HG03342 (cell line): ENCODE data around the gene EEF2.
A peak's percentile ranks its signal among the peaks of the same experiment; 100 is the strongest.
"Not testable (repeated sequence)": the region's sequence is repeated elsewhere in the genome, so short reads cannot be mapped to it uniquely, and the experiment has no call there.

Source experiments
- ATAC-seq: cut with Tn5 transposase; IDR thresholded peaks from one replicate; pipeline ENCODE4 v1.9.1; 2021; ENCODE audit warnings: mild to moderate bottlenecking, moderate library complexity; ENCODE audit not compliant: unreplicated experiment

EEF2 gene

DNA sequence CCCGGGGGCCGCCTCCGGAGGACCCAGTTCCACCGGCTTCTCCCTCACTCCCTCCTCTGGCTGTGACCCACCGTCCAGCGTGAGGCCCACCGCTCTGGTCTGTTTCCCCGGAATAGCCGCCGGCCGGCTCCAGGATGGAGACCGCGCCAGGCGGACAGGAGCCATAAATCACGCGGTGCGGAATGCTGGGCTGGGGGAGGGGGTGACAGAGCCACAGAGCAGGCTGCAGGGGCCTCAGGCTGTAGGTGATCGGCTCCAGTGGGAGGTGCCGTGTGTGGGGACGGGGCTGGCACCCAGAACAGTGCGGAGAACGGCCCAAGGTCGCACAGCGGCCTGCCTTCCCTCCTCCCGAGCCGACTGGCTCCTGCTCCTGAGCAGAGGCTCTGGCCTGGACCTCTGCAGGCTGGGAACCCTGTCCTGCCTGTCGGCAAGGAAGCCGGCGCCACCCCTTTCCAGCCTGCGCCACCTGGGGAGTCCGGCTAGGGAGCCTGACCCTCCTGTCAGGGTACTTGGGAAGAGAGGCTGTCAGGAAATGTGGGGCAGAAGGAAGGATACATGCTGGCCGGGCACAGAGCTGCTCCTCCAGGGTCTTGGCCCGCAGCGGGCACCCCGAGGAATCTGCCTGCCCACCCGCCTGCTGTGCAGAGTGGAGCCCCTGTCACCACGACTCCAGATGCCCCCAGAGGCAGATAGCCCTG is 30.6 kb upstream of the EEF2 start:
- ATAC-seq, result no peak

DNA sequence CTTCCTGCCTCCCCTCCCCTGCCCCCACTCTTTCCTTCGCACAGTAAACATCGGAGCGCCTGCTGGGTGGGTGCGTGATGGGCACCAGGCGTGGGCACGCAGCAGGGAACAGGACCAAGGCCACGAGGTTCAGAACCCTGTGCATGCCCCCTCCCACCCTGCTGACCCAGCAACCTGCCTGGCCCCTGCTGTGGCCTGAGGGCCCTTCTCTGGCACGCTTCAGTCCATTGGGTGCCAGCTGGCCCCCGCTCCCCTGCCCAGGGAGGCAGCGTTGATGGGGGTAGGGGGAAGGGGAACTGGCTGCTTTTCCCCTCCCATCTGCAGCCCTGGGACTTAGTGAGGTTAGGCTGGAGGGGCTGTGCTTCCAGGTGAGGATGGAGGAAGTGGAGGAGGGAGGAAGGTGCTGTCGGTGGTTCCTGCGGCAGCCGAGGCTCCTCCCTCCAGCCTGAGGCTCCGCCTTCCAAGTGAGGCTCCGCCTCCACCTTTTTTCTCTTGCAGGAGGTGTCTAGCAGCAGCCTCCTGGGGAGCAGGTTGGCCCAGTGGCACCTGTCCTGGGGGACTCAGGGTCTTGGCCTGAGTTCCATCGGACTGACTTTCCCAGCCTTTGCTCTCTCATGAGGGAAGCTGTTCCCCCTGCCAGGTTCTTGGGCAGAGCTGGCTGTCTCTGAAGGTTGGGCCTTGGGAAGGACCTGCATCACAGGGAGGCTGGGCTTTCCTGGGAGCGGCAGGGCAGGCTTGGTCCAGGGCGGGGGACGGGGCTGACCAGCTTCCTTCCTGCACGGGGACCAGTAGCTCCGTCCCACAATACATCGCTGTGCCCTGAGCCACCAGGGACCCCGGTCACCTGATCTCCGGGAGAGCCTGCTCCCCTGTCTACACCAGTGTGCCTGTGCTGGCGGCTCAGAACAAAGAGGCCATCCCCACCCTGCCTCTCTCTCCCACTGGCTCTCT is 29.6 kb upstream of the EEF2 start:
- no peak for ATAC-seq

DNA sequence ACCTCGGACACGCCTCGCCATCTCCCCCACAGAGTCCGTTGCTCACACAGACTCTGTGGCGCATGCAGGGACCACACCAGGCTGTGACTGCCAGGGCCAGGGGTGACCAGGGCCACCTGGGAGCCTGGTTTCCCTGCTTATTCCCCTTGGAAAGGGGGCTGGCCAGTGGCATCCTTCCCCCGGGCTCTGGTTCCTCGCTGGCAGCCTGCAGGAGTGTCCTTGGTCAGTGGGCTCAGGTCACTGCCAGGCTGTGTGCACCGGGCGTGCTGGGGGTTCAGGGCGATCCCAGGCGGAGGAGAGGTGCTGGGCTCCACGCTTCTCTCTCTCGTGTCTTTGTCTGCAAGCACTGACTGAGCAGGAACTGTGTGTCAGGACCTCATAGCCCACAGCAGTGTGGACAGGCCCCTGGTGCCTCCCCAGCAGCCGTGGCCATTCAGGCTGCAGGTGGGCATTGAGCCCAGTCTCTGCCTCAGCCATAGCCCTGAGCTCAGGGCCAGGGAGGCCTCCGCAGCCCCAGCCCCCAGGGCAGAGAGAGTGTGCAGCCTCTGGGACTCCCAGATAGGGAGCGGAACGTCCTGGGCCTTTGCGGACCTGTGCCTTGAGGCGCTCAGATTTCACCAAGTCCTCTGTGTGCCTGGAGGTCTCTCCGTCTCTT is 28.8 kb upstream of the EEF2 start:
- no peak for ATAC-seq

DNA sequence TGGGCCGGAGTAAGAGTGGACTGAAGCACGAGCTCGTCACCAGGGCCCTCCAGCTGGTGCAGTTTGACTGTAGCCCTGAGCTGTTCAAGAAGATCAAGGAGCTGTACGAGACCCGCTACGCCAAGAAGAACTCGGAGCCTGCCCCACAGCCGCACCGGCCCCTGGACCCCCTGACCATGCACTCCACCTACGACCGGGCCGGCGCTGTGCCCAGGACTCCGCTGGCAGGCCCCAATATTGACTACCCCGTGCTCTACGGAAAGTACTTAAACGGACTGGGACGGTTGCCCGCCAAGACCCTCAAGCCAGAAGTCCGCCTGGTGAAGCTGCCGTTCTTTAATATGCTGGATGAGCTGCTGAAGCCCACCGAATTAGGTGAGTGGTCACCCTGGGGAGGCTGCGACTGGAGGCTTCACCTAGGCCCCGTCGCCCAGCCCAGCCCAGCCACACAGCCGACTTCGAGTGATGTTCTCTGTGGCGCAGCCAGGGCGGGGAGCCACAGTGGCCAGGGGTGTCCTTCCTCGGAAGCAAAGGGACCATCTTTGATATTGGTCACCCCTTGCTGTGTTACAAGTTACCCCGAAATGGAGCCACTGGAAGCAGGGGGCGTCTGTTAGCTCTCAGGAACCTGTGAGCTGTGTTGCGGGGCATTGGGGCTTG is 27.8 kb upstream of the EEF2 start:
- ATAC-seq, result no peak

DNA sequence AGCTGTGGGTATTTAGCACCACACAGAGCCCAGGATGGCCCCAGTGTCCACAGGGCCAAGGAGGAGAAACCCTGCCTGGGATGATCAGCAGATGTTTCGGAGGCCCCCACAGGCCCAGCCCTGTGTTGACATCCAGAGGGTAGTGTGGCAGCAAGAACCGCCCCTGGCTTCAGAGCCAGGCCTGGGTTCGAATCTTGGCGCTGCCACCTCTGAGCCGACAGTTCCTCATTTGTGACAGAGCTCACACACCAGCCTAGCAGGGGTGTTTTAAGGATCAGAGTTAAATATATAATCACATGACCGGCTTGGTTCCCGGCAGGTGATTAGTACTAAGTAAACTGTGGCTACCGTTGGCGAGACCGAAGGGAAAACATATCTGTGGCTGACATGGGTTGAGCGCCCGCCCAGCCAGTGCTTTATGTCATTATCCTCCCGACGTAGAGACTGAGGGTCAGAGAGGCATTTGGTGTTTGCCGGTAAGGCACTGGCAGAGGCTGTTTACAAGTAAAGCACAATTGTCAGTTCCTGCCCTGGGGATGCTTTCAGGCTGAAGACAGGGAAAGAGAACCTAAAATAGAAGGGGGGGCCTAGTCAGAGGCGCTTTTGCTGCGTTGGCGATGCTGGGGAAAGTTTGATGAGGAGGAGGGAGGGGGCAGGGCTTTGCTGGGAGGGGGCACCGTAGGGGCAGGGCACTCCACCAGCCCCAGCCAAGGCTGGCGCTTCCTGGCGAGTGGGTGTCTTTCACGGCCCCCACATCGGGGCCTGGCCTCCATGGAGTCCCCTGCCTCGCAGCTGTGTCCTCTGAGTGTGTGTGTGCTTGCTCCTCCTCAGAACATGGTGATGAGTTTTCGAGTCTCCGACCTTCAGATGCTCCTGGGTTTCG is 27.1 kb upstream of the EEF2 start:
- ATAC-seq, result no peak

DNA sequence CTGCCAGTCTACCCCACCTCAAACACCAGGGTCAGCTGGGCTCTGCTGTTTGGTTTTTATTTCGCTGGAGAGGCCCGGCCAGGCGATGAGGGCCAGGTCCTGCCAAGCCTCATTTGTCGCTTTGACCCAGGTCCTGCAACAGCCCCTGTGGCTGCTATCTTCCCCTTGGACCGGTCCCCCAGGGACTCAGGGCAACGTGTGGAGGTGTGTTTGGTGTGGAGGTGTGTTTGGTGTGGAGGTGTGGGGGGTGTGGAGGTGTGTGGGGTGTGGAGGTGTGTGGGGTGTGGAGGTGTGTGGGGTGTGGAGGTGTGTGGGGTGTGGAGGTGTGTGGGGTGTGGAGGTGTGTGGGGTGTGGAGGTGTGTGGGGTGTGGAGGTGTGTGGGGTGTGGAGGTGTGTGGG is 26.2 kb upstream of the EEF2 start:
- ATAC-seq, result not testable (repeated sequence)

DNA sequence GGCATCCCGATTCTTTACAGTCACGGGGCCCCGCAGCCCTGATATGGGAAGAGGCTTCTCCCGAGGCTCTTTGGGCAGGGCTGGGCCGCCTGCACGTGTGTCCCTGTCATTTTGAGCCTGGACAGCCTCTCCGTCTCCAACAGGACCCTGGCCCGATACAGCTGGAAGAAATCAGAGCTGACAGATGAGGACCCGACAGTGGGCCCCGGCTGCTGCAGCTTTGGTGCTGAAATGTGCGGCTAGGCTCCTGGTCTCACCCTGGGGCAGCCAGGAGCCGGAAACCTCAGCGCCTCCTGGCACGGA is 25.5 kb upstream of the EEF2 start:
- no peak for ATAC-seq

DNA sequence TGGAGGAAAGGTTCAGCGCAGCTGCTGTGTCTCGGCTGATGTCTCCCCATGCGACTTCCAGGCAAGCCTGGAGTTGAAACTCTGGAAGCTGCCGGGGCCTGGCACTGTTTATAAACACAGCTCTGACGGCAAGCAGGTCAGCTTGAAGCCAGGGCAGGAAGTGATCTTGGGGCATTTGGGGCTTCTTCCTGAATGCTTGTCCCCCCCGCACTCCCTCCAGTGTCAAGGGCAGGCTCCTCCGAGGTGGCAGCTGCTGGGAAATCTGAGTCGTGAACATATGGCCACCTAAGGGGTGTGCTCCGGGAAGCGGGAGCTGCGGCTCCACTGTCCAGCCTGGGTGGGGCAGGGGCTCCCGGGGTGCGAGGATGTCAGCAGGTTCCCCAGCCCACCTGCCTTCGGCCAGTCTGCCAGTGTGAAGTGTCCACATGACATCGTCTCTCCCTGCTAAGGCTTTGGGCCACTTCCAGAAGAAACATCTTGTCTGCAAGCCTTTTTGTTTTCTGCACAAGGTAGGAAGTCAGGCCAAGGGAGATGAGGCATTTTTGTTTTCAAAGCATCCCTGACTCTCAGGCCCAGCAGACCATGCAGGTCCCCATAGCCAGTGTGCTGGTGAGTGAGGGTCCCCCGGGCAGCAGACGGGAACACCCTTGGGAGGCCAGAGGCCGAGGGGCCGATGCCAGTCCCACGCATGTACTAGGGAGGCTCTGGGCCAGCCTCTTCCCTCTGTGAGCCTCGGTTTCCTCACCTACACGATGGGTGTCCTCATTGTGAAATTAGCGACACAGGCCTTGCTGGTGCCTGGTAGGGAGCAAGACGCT is 24.9 kb upstream of the EEF2 start:
- no peak for ATAC-seq

DNA sequence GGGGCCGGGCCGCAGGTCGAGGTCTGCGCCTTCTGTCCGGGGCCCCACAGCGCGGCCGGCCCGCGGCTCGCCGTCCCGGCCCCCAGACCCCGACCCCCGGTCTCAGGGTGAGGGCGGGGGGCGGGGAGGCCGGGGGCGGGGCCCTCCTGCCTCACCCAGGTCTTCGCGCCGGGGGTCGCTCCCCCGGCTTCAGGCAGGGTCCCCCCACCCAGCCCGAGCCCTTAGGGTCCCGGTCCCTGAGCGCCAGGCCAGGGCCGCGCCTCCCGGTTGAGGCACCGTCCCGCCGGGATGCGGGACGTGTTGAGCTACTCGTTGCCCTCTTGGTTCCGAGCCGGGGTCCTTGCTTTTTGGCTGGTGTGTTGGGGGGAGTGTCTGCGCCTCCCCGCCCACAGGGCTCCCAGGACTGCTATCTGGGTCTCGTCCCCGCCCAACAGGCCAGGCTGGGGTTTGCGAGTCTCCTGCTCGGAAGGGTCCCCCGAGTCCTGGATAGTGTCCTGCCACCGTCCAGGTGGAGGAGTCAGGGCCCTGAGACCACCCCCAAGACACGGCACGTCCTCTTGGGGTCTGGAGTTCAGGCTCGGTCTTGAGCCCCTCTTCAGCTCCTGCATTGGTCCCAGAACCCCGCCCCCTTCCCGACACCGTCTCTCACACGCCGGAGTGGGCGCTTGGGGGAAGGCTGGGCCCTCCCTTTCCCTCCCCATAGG is 22.7 kb upstream of the EEF2 start:
- peak; percentile 12 for ATAC-seq

DNA sequence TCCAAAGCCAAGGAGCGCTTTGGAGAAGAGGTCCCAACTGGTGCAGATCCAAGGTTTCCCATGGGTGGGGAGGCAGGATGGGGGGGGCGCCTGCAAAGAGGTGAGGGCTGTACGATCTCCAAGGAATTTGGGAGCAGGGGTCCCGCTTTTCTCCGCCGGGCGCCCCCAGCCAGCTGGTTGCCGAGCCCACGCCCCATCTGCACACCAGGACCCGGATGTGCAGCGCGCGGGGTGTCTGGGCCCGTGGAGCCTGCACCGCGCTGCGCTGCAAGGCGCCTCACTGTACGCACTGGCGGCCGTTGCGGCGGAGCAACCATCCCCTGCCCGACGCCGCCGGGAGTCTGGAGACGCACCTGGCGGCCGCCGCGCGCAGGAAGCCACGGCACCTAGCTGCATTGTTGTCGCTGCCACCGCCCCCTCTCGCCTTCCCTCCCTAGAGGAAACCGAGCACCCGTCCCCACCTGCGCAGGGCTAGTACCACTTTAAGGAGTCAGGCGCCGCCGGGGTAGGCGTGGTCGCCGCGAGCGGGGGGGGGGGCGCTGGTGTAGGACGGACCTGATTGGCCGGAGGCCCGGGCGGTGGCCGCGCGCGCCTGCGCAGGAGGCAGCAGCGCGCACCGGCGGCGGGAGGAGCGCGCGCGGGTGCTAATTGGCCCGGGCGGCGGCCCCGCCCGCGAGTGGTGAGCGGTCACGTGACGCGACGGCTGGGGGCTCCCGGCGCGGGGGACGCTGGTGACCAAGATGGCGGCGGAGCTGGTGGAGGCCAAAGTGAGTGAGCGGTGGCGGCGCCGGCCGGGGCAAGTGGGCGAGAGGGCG is 22.0 kb upstream of the EEF2 start, which contains the start of gene PIAS4:
Gene PIAS4 (plus strand): TSS at position 716 of the 815 bp plus-strand sequence. CDS start 25 bp downstream, at position 741.
- peak; percentile 72 for ATAC-seq

DNA sequence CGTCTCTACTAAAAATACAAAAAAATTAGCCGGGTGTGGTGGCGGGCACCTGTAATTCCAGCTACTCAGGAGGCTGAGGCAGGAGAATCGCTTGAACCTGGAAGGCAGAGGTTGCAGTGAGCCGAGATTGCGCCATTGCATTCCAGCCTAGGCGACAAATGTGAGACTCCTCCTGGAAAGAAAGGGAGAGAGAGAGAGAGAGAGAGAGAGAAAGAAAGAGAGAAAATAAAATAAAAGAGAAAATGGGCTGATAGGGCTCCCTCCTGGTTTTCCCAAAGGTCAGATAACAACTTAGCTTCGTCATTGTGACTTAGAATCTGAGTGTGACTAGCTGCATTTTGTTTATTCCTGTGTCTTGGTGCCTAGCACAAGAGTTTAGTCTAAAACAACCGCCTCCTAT is 20.2 kb upstream of the EEF2 start:
- ATAC-seq, result not testable (repeated sequence)

DNA sequence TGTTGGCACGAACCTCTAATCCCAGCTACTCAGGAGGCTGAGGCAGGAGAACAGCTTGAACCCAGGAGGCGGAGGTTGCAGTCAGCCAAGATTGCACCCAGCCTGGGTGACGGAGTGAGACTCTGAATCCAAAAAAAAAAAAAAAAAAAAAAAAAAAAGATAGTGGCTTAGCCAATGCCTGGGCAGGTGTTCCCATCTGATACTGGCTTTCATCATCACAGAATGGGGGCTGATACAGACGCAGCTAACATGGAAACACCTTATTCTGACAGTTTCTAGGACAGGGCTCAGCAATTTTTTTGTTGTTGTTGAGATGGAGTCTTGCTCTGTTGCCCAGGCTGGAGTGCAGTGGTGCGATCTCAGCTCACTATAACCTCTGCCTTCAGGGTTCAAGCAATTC is 15.5 kb upstream of the EEF2 start:
- ATAC-seq, result not testable (repeated sequence)

DNA sequence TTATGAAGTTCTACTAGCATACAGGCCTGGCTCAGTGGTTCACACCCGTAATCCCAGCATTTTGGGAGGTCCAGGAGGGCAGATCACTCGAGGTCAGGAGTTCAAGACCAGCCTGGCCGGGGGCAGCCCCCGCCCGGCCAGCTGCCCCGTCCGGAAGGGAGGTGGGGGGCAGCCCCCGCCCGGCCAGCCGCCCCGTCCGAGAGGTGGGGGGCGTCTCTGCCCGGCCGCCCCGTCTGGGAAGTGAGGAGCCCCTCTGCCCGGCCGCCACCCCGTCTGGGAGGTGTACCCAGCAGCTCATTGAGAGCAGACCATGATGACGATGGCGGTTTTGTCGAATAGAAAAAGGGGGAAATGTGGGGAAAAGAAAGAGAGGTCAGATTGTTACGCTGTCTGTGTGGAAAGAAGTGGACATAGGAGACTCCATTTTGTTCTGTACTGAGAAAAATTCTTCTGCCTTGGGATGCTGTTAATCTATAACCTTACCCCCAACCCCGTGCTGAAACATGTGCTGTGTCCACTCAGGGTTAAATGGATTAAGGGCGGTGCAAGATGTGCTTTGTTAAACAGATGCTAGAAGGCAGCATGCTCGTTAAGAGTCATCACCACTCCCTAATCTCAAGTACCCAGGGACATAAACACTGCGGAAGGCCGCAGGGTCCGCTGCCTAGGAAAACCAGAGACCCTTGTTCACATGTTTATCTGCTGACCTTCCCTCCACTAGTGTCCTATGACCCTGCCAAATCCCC is 13.6 kb upstream of the EEF2 start:
- ATAC-seq, result not testable (repeated sequence)

DNA sequence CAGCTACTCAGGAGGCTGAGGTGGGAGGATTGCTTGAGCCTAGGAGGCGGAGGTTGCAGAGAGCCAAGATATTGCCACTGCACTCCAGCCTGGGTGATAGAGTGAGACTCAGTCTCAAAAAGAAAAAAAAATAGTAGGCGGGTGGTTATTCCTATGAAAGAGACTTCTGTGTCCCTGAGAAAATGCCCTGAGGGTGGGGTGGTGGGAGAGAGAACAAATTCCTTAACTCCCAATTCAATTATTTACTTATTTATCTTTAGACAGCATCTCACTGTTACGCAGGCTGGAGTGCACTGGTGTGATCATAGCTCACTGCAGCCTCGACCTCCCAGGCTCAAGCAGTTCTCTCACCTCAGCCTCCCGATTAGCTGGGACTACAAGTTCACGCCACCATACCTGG is 10.3 kb upstream of the EEF2 start:
- no peak for ATAC-seq

DNA sequence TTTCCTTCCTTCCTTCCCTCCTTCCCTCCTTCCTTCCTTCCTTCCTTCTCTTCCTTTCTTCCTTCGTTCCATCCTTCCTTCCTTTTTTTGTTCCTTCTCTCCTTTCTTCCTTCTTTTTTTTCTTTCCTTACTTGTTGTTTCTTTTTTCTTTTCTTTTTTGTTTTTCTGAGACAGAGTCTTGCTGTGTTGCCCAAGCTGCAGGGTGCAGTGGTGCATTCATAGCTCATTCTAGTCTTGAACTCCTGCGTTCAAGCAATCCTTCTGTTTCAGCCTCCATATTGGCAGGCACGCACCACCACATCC is 5.5 kb upstream of the EEF2 start:
- ATAC-seq, result no peak

DNA sequence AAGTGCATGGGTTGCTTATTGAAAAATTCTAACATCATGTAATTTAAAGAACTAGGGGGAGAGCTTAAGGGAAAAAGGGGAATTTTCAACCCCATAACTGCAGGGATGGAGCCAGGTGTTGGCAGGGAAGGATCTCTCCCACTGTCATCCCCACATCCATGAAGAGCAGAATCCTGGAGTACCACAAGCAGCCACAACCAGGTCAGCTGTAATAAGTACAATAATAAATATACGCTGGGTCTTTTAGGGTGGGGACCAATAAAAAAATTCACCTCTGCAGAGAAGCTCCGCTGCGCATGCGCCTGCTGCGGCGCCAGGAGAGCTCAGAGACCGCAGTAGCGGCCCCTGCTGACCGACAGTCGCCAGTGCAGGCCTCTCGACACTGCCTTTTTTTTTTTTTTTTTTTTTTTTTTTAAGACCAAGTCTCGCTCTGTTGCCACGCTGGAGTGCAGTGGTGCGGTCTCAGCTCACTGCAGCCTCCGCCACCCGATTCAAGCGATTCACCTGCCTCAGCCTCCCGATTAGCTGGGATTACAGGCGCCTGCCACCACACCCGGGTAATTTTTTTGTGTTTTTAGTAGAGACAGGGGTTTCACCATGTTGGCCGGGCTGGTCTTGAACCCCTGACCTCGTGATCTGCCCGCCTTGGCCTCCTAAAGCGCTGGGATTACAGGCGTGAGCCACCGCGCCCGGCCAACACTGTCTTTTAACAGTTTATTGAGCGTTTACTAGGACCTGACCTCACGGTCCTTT is 2.5 kb upstream of the EEF2 start:
- ATAC-seq, result no peak
